ENCODE results near the gene EXOC6B.

EXOC6B gene

GRCh38 chr2:72604468-72604867 is 221.4 kb downstream of the EXOC6B start:
- Histone ChIP-seq H3K27ac (replicated peaks; ENCODE audit: low read length) (no peak overlapping the region), H3K4ac (ENCODE audit: low read length) (no peak overlapping the region), H3K36me3 (replicated peaks in 1 of 2; ENCODE audit: control insufficient read depth in 2 of 2, insufficient read depth in 2 of 2, low read length in 2 of 2) (no peaks in the 10 kb centered on the region), H3K79me1 (ENCODE audit: low read depth, low read length) (no peaks in the 10 kb centered on the region), H3K18ac (ENCODE audit: low read length) (no peak overlapping the region), H2AK5ac (ENCODE audit: low read depth, low read length) (no peak overlapping the region), H3K4me1 (ENCODE audit: control insufficient read depth in 2 of 2, insufficient read depth in 1 of 2, low read depth in 1 of 2, low read length in 2 of 2) (peaks cover 3 to 10% of the 10 kb centered on the region in 2 donors), H3K27me3 (ENCODE audit: control insufficient read depth in 3 of 3, insufficient read depth in 3 of 3, low read depth in 1 of 3, low read length in 3 of 3) (no peaks in the 10 kb centered on the region), H3K9me3 (replicated peaks in 1 of 2; ENCODE audit: control insufficient read depth in 2 of 2, insufficient read depth in 1 of 2, low read depth in 1 of 2, low read length in 2 of 2) (peaks cover 0 to 4% of the 10 kb centered on the region in 2 donors), H3K4me2 (ENCODE audit: insufficient read depth, low read length, poor library complexity, severe bottlenecking) (no peak overlapping the region), H3K14ac (ENCODE audit: low read length) (no peak overlapping the region), H3K9ac (ENCODE audit: low read depth, low read length, poor library complexity) (no peak overlapping the region), H3K4me3 (ENCODE audit: low read length in 2 of 2) (no peak overlapping the region), H2AFZ (ENCODE audit: low read length) (no peak overlapping the region), H2BK12ac (ENCODE audit: low read length) (no peak overlapping the region), H2BK5ac (ENCODE audit: low read length) (no peak overlapping the region), H4K91ac (ENCODE audit: low read depth, low read length, poor library complexity) (no peak overlapping the region), H4K8ac (ENCODE audit: low read depth, low read length) (no peak overlapping the region), H3K23ac (ENCODE audit: low read depth, low read length, poor library complexity) (no peak overlapping the region), H2BK120ac (ENCODE audit: low read depth, low read length) (no peak overlapping the region), H2BK15ac (ENCODE audit: low read length) (no peak overlapping the region)
- no peak for DNase-seq (ENCODE audit: low spot score)

GRCh38 chr2:72603481-72603880 is 222.4 kb downstream of the EXOC6B start:
- no peak overlapping the region for H2BK120ac ChIP-seq (ENCODE audit: low read depth, low read length)
- no peak overlapping the region for H4K8ac ChIP-seq (ENCODE audit: low read depth, low read length)
- no peaks in the 10 kb centered on the region for H3K36me3 ChIP-seq (replicated peaks in 1 of 2; ENCODE audit: control insufficient read depth in 2 of 2, insufficient read depth in 2 of 2, low read length in 2 of 2)
- H2BK12ac ChIP-seq (ENCODE audit: low read length): no peak overlapping the region
- DNase-seq (ENCODE audit: low spot score): no peak
- H3K14ac ChIP-seq (ENCODE audit: low read length): no peak overlapping the region
- H3K18ac ChIP-seq (ENCODE audit: low read length): no peak overlapping the region
- no peak overlapping the region for H2AK5ac ChIP-seq (ENCODE audit: low read depth, low read length)
- no peaks in the 10 kb centered on the region for H3K79me1 ChIP-seq (ENCODE audit: low read depth, low read length)
- no CpG with 5 or more reads among the region's 2 CpGs for WGBS, 2 donors (ENCODE audit: extremely low coverage in 2 of 2, insufficient read length in 2 of 2, insufficient replicate concordance in 1 of 2)
- H2AFZ ChIP-seq (ENCODE audit: low read length): peak overlapping the region; percentile 36
- H3K9me3 ChIP-seq (replicated peaks in 1 of 2; ENCODE audit: control insufficient read depth in 2 of 2, insufficient read depth in 1 of 2, low read depth in 1 of 2, low read length in 2 of 2): peaks cover 0 to 4% of the 10 kb centered on the region in 2 donors
- no peak overlapping the region for H2BK15ac ChIP-seq (ENCODE audit: low read length)
- no peaks in the 10 kb centered on the region for H3K27me3 ChIP-seq (ENCODE audit: control insufficient read depth in 3 of 3, insufficient read depth in 3 of 3, low read depth in 1 of 3, low read length in 3 of 3)
- H3K9ac ChIP-seq (ENCODE audit: low read depth, low read length, poor library complexity): no peak overlapping the region
- H3K23ac ChIP-seq (ENCODE audit: low read depth, low read length, poor library complexity): no peak overlapping the region
- no peak overlapping the region for H3K4me3 ChIP-seq (ENCODE audit: low read length in 2 of 2)
- peaks cover 3 to 10% of the 10 kb centered on the region in 2 donors for H3K4me1 ChIP-seq (ENCODE audit: control insufficient read depth in 2 of 2, insufficient read depth in 1 of 2, low read depth in 1 of 2, low read length in 2 of 2)
- H4K91ac ChIP-seq (ENCODE audit: low read depth, low read length, poor library complexity): no peak overlapping the region
- no peak overlapping the region for H2BK5ac ChIP-seq (ENCODE audit: low read length)
- no peak overlapping the region for H3K4ac ChIP-seq (ENCODE audit: low read length)
- H3K27ac ChIP-seq (replicated peaks; ENCODE audit: low read length): no peak overlapping the region
- no peak overlapping the region for H3K4me2 ChIP-seq (ENCODE audit: insufficient read depth, low read length, poor library complexity, severe bottlenecking)

- no peaks in the 10 kb centered on the region for H3K36me3 ChIP-seq (replicated peaks in 1 of 2; ENCODE audit: control insufficient read depth in 2 of 2, insufficient read depth in 2 of 2, low read length in 2 of 2)
Observed at GRCh38 chr2:72602711-72603110, 223.1 kb downstream of the EXOC6B start.

GRCh38 chr2:72602095-72602494 is 223.7 kb downstream of the EXOC6B start:
- peaks cover 0 to 2% of the 10 kb centered on the region in 2 donors for H3K9me3 ChIP-seq (replicated peaks in 1 of 2; ENCODE audit: control insufficient read depth in 2 of 2, insufficient read depth in 1 of 2, low read depth in 1 of 2, low read length in 2 of 2)
- H3K27me3 ChIP-seq (ENCODE audit: control insufficient read depth in 3 of 3, insufficient read depth in 3 of 3, low read depth in 1 of 3, low read length in 3 of 3): no peaks in the 10 kb centered on the region
- no peak overlapping the region for H3K18ac ChIP-seq (ENCODE audit: low read length)
- H3K27ac ChIP-seq (replicated peaks; ENCODE audit: low read length): no peak overlapping the region
- H3K4me3 ChIP-seq (ENCODE audit: low read length in 2 of 2): no peak overlapping the region
- H2BK120ac ChIP-seq (ENCODE audit: low read depth, low read length): no peak overlapping the region
- H4K8ac ChIP-seq (ENCODE audit: low read depth, low read length): no peak overlapping the region
- H3K23ac ChIP-seq (ENCODE audit: low read depth, low read length, poor library complexity): no peak overlapping the region
- no peak overlapping the region for H3K14ac ChIP-seq (ENCODE audit: low read length)
- DNase-seq (ENCODE audit: low spot score): no peak
- WGBS, 2 donors (ENCODE audit: extremely low coverage in 2 of 2, insufficient read length in 2 of 2, insufficient replicate concordance in 1 of 2): no CpG with 5 or more reads among the region's 1 CpG
- H3K9ac ChIP-seq (ENCODE audit: low read depth, low read length, poor library complexity): no peak overlapping the region
- peaks cover 3 to 10% of the 10 kb centered on the region in 2 donors for H3K4me1 ChIP-seq (ENCODE audit: control insufficient read depth in 2 of 2, insufficient read depth in 1 of 2, low read depth in 1 of 2, low read length in 2 of 2)
- no peaks in the 10 kb centered on the region for H3K36me3 ChIP-seq (replicated peaks in 1 of 2; ENCODE audit: control insufficient read depth in 2 of 2, insufficient read depth in 2 of 2, low read length in 2 of 2)
- no peak overlapping the region for H3K4ac ChIP-seq (ENCODE audit: low read length)
- no peak overlapping the region for H2AFZ ChIP-seq (ENCODE audit: low read length)
- H2BK12ac ChIP-seq (ENCODE audit: low read length): no peak overlapping the region
- H4K91ac ChIP-seq (ENCODE audit: low read depth, low read length, poor library complexity): no peak overlapping the region
- no peak overlapping the region for H2AK5ac ChIP-seq (ENCODE audit: low read depth, low read length)
- no peak overlapping the region for H3K4me2 ChIP-seq (ENCODE audit: insufficient read depth, low read length, poor library complexity, severe bottlenecking)
- H2BK5ac ChIP-seq (ENCODE audit: low read length): no peak overlapping the region
- no peak overlapping the region for H2BK15ac ChIP-seq (ENCODE audit: low read length)
- no peaks in the 10 kb centered on the region for H3K79me1 ChIP-seq (ENCODE audit: low read depth, low read length)

More at GRCh38 chr2:72602711-72603110, 223.1 kb downstream of the EXOC6B start:
- no peak overlapping the region for H3K4me3 ChIP-seq (ENCODE audit: low read length in 2 of 2)
- H2BK120ac ChIP-seq (ENCODE audit: low read depth, low read length): no peak overlapping the region
- H3K4ac ChIP-seq (ENCODE audit: low read length): no peak overlapping the region
- H3K9me3 ChIP-seq (replicated peaks in 1 of 2; ENCODE audit: control insufficient read depth in 2 of 2, insufficient read depth in 1 of 2, low read depth in 1 of 2, low read length in 2 of 2): peaks cover 0 to 4% of the 10 kb centered on the region in 2 donors
- no peak overlapping the region for H2AK5ac ChIP-seq (ENCODE audit: low read depth, low read length)
- no peak overlapping the region for H2BK5ac ChIP-seq (ENCODE audit: low read length)
- no peak overlapping the region for H2BK15ac ChIP-seq (ENCODE audit: low read length)
- no peak overlapping the region for H3K23ac ChIP-seq (ENCODE audit: low read depth, low read length, poor library complexity)
- H3K14ac ChIP-seq (ENCODE audit: low read length): no peak overlapping the region
- no peak overlapping the region for H3K4me2 ChIP-seq (ENCODE audit: insufficient read depth, low read length, poor library complexity, severe bottlenecking)
- no peak overlapping the region for H2AFZ ChIP-seq (ENCODE audit: low read length)
- H3K18ac ChIP-seq (ENCODE audit: low read length): no peak overlapping the region
- H4K8ac ChIP-seq (ENCODE audit: low read depth, low read length): no peak overlapping the region
- H3K4me1 ChIP-seq (ENCODE audit: control insufficient read depth in 2 of 2, insufficient read depth in 1 of 2, low read depth in 1 of 2, low read length in 2 of 2): peaks cover 3 to 10% of the 10 kb centered on the region in 2 donors
- WGBS, 2 donors (ENCODE audit: extremely low coverage in 2 of 2, insufficient read length in 2 of 2, insufficient replicate concordance in 1 of 2): no CpG with 5 or more reads among the region's 3 CpGs
- H4K91ac ChIP-seq (ENCODE audit: low read depth, low read length, poor library complexity): no peak overlapping the region
- H2BK12ac ChIP-seq (ENCODE audit: low read length): no peak overlapping the region
- H3K9ac ChIP-seq (ENCODE audit: low read depth, low read length, poor library complexity): no peak overlapping the region
- H3K79me1 ChIP-seq (ENCODE audit: low read depth, low read length): no peaks in the 10 kb centered on the region
- DNase-seq (ENCODE audit: low spot score): no peak
- no peak overlapping the region for H3K27ac ChIP-seq (replicated peaks; ENCODE audit: low read length)
- no peaks in the 10 kb centered on the region for H3K27me3 ChIP-seq (ENCODE audit: control insufficient read depth in 3 of 3, insufficient read depth in 3 of 3, low read depth in 1 of 3, low read length in 3 of 3)

All from neuronal stem cell (in vitro differentiated cells).